ENCODE data around the gene CPZ.

DNA sequence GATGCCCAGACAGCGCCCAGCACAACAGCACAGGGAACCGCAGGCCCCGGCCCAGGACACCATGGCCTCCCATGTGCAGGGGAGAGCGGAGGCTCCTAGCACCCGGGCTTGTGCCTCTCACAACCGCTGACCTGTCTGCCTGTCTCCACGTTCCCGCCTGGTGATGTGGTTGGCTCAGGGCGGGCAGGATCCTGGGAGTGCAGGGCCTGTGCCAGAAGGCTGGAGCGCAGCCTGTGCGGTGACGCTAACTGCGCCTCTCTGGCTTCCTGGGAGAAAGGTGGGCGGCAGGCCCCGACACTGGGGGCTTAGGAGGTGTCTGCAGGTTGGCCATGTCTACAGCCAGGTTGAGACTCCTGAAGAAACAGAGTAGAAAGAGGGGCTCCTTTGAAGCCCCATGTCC lies 48.7 kb downstream of the CPZ start:
- TF ChIP-seq TAF1 (IDR thresholded peaks at IDR 0.05; ENCODE audit: low read depth, low read length) (no peak), POLR2A (IDR thresholded peaks at IDR 0.05; ENCODE audit: low read depth, low read length) (no peak), SPI1 (IDR thresholded peaks at IDR 0.05; ENCODE audit: low read depth, low read length) (no peak), POLR2AphosphoS5 (IDR thresholded peaks at IDR 0.05; ENCODE audit: low read depth, low read length) (no peak), PAX5 (IDR thresholded peaks at IDR 0.05; ENCODE audit: insufficient read depth, low read length, severe bottlenecking) (no peak)
